Chondrocyte (in vitro differentiated cells): ENCODE data around the gene SLC35E2B. TPM values are rescaled to one million over a fixed set of nuclear protein-coding genes. Genes with fewer than 3 reads are reported as not detected.
A peak's percentile ranks its signal among the peaks of the same experiment; 100 is the strongest.
"Not testable (repeated sequence)": the region's sequence is repeated elsewhere in the genome, so short reads cannot be mapped to it uniquely, and the experiment has no call there.

Source experiments
- DNase-seq: peaks from one replicate; pipeline ENCODE4 v3.0.0; 2021; ENCODE audit warnings: mixed read lengths, low spot score
- H3K27ac Mint-ChIP-seq: one replicate; pipeline ENCODE4 v1.8.0; 2021; ENCODE audit warnings: mild to moderate bottlenecking, moderate library complexity, mixed read lengths; ENCODE audit not compliant: unreplicated experiment
- H3K27me3 Mint-ChIP-seq: 2 replicates; pipeline ENCODE4 v1.8.0; 2021; ENCODE audit warnings: low read depth, mixed read lengths
- H3K36me3 Mint-ChIP-seq: 2 replicates; pipeline ENCODE4 v1.8.0; 2021; ENCODE audit warnings: low read depth, mixed read lengths
- H3K4me1 Mint-ChIP-seq: 2 replicates; pipeline ENCODE4 v1.8.0; 2021; ENCODE audit warnings: low read depth, mild to moderate bottlenecking, mixed read lengths
- H3K4me3 Mint-ChIP-seq: one replicate; pipeline ENCODE4 v1.8.0; 2021; ENCODE audit warnings: mild to moderate bottlenecking, moderate library complexity, mixed read lengths; ENCODE audit not compliant: unreplicated experiment
- H3K9me3 Mint-ChIP-seq: 2 replicates; pipeline ENCODE4 v1.8.0; 2021; ENCODE audit warnings: low read depth, mixed read lengths
- CTCF ChIP-seq: fragments of 200-600 bp; sonication (generic); IDR thresholded peaks from 2 replicates; pipeline ENCODE4 v1.5.0; 2021; ENCODE audit warnings: antibody characterized with exemption, mild to moderate bottlenecking, moderate library complexity
- total RNA-seq: library from RNA; stranded (reverse); gene quantifications from 3 replicates; pipeline ENCODE4 v1.2.1, GENCODE V29; 2021

SLC35E2B gene
- total RNA-seq, 1 donor from 2014 or later, result 51.6 TPM

DNA sequence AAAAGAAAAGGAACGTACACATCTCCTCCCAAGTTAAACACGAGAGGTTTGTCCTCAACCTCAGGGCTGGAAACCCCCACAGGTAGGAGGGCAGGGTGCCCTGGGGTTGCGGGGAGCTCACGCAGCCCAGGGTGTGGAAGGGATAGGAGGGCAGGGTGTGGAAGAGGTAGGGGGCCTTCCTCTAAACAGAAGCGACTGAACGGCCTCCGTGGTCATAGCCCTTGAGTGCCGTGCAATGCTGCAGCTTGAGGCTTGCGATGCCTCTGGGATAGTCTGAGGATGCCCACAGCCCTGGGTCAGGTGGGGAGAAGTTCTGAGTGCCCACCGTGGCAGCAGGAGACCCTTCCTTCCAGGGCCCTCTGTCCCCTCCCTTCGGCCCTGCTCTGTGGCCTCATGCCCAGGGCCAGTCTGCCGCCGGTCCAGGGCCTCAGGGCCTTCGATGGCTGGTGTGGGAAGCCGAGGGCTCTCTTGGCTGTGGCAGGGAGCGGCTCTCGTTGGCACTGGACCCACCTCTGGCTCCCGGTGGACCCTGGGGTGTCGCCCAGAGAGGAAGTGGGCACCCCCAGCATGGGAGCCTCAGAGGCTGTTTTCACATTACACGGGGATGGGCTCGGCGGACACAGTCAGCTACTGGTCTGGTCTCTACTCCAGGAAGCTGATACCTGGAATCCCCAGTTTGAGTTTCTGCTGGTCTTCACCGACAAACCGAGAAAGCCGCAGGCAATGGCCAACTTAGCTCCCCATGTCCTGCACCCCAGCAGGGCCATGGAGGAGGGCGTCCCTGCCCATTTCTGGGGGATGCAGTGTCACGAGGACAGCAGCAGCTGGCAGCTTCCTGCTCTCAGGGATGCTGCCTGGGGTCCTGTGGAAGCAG lies 27.4 kb downstream of the SLC35E2B start:
- Mint-ChIP-seq H3K36me3 (peaks cover 9% of the 10 kb centered on the region), H3K4me1 (no peaks in the 10 kb centered on the region), H3K27me3 (no peaks in the 10 kb centered on the region), H3K27ac (no peak overlapping the region), H3K4me3 (no peak overlapping the region), H3K9me3 (no peaks in the 10 kb centered on the region)
- no peak for TF ChIP-seq CTCF
- peak; percentile 88 for DNase-seq

- not testable (repeated sequence) for H3K27me3 Mint-ChIP-seq, H3K4me1 Mint-ChIP-seq, DNase-seq, H3K27ac Mint-ChIP-seq, H3K4me3 Mint-ChIP-seq, H3K9me3 Mint-ChIP-seq, H3K36me3 Mint-ChIP-seq
Measured at GRCh38 chr1:1664318-1664717, 28.3 kb downstream of the SLC35E2B start.

- H3K4me3 Mint-ChIP-seq, H3K36me3 Mint-ChIP-seq, H3K9me3 Mint-ChIP-seq, H3K27me3 Mint-ChIP-seq, H3K4me1 Mint-ChIP-seq: not testable (repeated sequence)
- peak overlapping the region; percentile 54 for H3K27ac Mint-ChIP-seq
- peak; percentile 57 for DNase-seq
Measured at GRCh38 chr1:1662830-1663560, 29.6 kb downstream of the SLC35E2B start.

- not testable (repeated sequence) for H3K4me1 Mint-ChIP-seq, H3K36me3 Mint-ChIP-seq, H3K4me3 Mint-ChIP-seq, DNase-seq, H3K27me3 Mint-ChIP-seq, H3K27ac Mint-ChIP-seq, H3K9me3 Mint-ChIP-seq
Measured at GRCh38 chr1:1662392-1662791, 30.2 kb downstream of the SLC35E2B start.

- H3K27me3 Mint-ChIP-seq, H3K4me1 Mint-ChIP-seq, H3K9me3 Mint-ChIP-seq, H3K36me3 Mint-ChIP-seq: not testable (repeated sequence)
- Mint-ChIP-seq H3K27ac (peak within 1 kb of the TSS; percentile 100), H3K4me3 (peak within 1 kb of the TSS; percentile 87)
- DNase-seq, result peak; percentile 95
- peak; percentile 65 for TF ChIP-seq CTCF
Measured at GRCh38 chr1:1658583-1659549, 33.7 kb downstream of the SLC35E2B start, which contains the start of gene CDK11B. CDK11B (minus strand) TSS chr1:1659004; CDS start chr1:1657485, 1,519 bp downstream.

DNA sequence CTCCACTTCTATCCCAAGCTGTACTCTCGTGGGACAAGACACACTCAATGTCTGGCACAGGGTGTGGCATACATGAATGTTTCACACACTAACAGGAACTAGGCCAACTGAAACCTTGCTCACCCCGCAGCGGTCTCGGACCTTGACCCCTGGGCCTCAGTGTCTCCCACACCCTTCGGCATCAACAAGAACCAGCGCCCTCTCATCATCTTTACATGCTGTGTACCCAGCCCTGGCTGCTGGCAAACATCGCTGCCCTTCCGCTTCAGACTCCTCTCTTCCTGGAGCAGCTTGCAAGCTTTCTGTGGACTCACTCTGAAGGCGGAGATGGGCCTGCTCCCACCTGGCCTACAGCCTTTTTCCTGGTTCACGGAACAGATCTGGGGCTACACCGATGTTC lies 44.3 kb downstream of the SLC35E2B start:
- H3K27ac Mint-ChIP-seq, result not testable (repeated sequence)
- peaks cover 36% of the 10 kb centered on the region for H3K36me3 Mint-ChIP-seq

GRCh38 chr1:1647567-1648241 lies 44.9 kb downstream of the SLC35E2B start:
- not testable (repeated sequence) for H3K27ac Mint-ChIP-seq, H3K9me3 Mint-ChIP-seq, H3K27me3 Mint-ChIP-seq, H3K4me3 Mint-ChIP-seq, H3K4me1 Mint-ChIP-seq
- H3K36me3 Mint-ChIP-seq, result peaks cover 35% of the 10 kb centered on the region
- peak; percentile 50 for DNase-seq

More for the DNA sequence above, 44.3 kb downstream of the SLC35E2B start:
- H3K9me3 Mint-ChIP-seq, H3K4me3 Mint-ChIP-seq, H3K4me1 Mint-ChIP-seq, H3K27me3 Mint-ChIP-seq: not testable (repeated sequence)
- DNase-seq, result peak; percentile 60

- H3K9me3 Mint-ChIP-seq, H3K4me1 Mint-ChIP-seq, H3K27ac Mint-ChIP-seq, H3K27me3 Mint-ChIP-seq, DNase-seq, H3K4me3 Mint-ChIP-seq: not testable (repeated sequence)
- peaks cover 26% of the 10 kb centered on the region for H3K36me3 Mint-ChIP-seq
Measured at GRCh38 chr1:1646326-1646725, 46.3 kb downstream of the SLC35E2B start.

DNA sequence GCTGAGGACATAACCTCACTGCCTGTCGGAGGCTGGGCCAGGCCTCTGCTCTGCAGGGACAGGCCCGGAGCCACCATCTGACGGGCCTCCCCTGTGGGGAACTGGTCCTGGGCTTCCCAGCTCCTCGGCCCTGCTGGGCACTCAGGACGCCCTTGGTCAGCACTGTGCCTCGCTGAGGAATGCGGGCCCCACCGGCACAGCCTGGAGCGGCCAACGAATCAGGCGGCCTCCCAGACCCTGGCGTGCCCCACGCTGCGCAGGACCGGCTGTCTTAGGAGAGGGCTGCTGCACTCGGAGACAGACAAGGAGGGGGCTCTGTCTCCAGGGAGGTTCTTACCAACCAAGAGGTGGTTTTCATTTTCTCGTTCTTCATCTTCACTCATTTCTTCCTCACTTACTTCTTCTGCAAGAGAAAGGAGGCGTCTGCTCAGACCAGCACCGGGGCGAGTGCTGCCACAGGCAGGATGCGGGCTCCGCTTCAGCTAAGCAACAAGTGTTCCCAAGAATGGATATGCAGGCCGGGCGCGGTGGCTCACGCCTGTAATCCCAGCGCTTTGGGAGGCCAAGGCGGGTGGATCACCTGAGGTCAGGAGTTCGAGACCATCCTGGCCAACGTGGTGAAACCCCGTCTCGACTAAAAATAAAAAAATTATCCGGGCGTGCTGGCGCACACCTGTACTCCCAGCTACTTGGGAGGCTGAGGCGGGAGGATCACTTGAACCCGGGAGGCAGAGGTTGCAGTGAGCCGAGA lies 51.7 kb downstream of the SLC35E2B start:
- H3K9me3 Mint-ChIP-seq, H3K4me1 Mint-ChIP-seq, H3K27me3 Mint-ChIP-seq, H3K27ac Mint-ChIP-seq, H3K36me3 Mint-ChIP-seq, H3K4me3 Mint-ChIP-seq: not testable (repeated sequence)
- peak; percentile 53 for DNase-seq
